C4-2B (cell line): ENCODE data around the gene RIPOR3.
"Not testable (repeated sequence)": the region's sequence is repeated elsewhere in the genome, so short reads cannot be mapped to it uniquely, and the experiment has no call there.

Experiments used
- H3K27ac ChIP-seq: fragments of 450-650 bp; 2 replicates; pipeline ENCODE4 v1.5.1; 2017
- ZFX ChIP-seq: fragments of 450-650 bp; IDR thresholded peaks from 2 replicates; pipeline ENCODE4 v1.6.1; 2017
- TF ChIP-seq, protein P1 (sequence below): fragments of 450-650 bp; conservative IDR thresholded peaks from 2 replicates; pipeline ENCODE4 v1.5.1; 2017; ENCODE audit warnings: mild to moderate bottlenecking

The RIPOR3 gene

GRCh38 chr20:50716518-50716917 lies 25.2 kb upstream of the RIPOR3 start:
- TF ChIP-seq, protein P1, sequence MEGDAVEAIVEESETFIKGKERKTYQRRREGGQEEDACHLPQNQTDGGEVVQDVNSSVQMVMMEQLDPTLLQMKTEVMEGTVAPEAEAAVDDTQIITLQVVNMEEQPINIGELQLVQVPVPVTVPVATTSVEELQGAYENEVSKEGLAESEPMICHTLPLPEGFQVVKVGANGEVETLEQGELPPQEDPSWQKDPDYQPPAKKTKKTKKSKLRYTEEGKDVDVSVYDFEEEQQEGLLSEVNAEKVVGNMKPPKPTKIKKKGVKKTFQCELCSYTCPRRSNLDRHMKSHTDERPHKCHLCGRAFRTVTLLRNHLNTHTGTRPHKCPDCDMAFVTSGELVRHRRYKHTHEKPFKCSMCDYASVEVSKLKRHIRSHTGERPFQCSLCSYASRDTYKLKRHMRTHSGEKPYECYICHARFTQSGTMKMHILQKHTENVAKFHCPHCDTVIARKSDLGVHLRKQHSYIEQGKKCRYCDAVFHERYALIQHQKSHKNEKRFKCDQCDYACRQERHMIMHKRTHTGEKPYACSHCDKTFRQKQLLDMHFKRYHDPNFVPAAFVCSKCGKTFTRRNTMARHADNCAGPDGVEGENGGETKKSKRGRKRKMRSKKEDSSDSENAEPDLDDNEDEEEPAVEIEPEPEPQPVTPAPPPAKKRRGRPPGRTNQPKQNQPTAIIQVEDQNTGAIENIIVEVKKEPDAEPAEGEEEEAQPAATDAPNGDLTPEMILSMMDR: no peak
- no peak for TF ChIP-seq ZFX
- H3K27ac ChIP-seq: no peak overlapping the region

- TF ChIP-seq, protein P1: no peak
- no peak for TF ChIP-seq ZFX
- no peak overlapping the region for H3K27ac ChIP-seq
Observed at GRCh38 chr20:50715694-50716093, 24.4 kb upstream of the RIPOR3 start.

DNA sequence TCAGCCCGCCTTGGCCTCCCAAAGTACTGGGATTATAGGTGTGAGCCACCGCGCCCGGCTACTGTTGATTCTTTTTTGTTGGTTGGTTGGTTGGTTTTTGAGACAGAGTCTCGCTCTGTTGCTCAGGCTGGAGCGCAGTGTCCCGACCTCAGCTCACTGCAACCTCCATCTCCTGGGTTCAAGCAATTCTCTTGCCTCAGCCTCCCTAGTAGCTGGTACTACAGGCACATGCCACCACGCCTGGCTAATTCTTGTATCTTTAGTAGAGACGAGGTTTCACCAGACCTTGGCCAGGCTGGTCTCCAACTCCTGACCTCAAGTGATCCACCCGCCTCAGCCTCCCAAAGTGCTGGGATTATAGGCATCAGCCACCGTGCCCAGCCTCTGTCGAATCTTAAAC lies 23.1 kb upstream of the RIPOR3 start:
- H3K27ac ChIP-seq: not testable (repeated sequence)

GRCh38 chr20:50713657-50714101 lies 22.3 kb upstream of the RIPOR3 start:
- TF ChIP-seq ZFX: no peak
- TF ChIP-seq, protein P1: no peak
- H3K27ac ChIP-seq: no peak overlapping the region

DNA sequence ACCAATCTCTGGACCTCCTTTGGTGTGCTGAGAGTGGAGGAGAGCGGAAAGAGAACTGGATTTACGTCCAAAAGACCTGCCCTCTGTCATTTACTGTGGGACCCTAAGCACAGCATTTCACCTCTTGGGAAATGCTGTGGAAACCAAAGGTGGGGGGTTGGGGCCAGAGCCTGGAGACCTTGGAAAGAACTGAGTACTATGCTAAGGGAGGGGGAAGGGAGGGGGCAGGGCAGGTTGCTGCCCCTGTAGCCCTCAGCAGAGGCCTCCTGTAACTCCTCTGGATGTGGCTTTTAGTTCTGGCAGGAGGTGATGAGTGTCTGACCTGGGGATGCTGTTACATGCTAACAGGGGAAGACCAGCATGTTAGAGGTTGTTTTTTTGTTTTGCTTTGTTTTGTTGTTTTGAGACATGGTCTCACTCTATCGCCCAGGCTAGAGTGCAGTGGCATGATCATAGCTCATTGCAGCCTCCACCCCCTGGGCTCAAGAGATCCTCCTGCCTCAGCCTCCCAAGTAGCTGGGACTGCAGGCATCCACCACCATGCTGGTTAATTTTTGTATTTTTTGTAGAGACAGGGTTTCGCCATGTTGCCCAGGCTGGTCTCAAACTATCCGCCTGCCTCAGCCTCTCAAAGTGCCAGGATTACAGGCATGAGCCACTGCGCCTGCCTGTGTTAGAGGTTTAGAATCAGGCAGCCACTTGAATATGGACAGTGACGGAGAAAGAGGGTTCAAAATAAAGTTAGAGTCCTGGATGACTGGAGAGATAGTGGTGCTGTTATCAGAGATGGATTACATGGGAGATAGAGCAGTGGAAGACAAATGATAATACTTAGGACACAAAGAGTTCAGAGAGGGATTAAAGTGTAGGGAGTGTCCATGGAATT lies 21.7 kb upstream of the RIPOR3 start:
- H3K27ac ChIP-seq: no peak overlapping the region

DNA sequence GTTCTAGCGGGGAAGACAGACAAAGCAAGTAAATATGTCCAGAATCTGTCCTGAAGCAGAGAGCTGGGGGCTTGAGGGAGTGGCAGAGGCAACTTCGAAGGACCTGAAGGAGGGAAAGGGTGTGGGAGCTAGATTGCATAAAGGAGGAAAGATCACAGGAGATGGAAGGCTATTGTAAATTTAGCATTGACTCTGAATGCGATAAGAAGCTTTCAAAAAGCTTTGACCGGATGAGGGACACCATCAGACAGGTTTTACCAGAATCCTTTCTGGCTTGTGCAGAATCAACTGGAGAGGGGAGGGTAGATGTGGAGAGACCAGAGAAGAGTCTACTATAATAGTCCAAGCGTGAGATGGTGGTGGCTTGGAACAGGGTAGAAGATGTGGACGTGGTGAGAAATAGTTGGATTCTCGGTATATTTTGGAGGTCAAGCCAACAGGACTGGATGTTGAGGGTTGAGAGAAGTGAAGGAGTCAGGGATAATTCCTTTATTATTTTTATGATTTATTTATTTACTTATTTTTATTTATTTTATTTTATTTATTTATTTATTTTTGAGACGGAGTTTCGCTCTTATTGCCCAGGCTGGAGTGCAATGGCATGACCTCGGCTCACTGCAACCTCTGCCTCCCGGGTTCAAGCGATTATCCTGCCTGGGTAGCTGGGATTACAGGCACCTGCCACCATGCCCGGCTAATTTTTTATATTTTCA lies 19.9 kb upstream of the RIPOR3 start:
- TF ChIP-seq ZFX: no peak
- TF ChIP-seq, protein P1: no peak
- H3K27ac ChIP-seq: no peak overlapping the region

More for the DNA sequence above, 21.7 kb upstream of the RIPOR3 start:
- TF ChIP-seq, protein P1: no peak
- no peak for TF ChIP-seq ZFX

GRCh38 chr20:50710492-50711063 lies 19.2 kb upstream of the RIPOR3 start:
- no peak overlapping the region for H3K27ac ChIP-seq
- TF ChIP-seq, protein P1: no peak
- no peak for TF ChIP-seq ZFX
